Measurements from ENCODE around the gene GLI3. TPM values are rescaled to one million over a fixed set of nuclear protein-coding genes. Genes with fewer than 3 reads are reported as not detected.

Gene GLI3
- total and polyA plus RNA-seq, 12 donors = 1.1 to 18.0 (median 4.6) TPM

GRCh38 chr7:42164881-42165428 is 72.1 kb downstream of the GLI3 start:
- intact Hi-C loops (cut with DNase I) = no loop called here
- H3K9me3 ChIP-seq (replicated peaks in 1 of 3) = no peaks in the 10 kb centered on the region

GRCh38 chr7:42162560-42163325 is 74.3 kb downstream of the GLI3 start:
- no peak for DNase-seq
- Histone ChIP-seq H3K4me1 (replicated peaks in 1 of 2) (peaks cover 12 to 14% of the 10 kb centered on the region in 2 donors), H3K9me3 (replicated peaks in 1 of 3) (no peaks in the 10 kb centered on the region), H3K27ac (no peak overlapping the region), H3K36me3 (replicated peaks in 1 of 2) (no peaks in the 10 kb centered on the region), H3K27me3 (no peaks in the 10 kb centered on the region), H3K4me3 (no peak overlapping the region)
- intact Hi-C loops (cut with DNase I) = no loop called here
- TF ChIP-seq CTCF (IDR thresholded peaks at IDR 0.05) (no peak), POLR2A (IDR thresholded peaks at IDR 0.05) (no peak)
- 66 to 79% (median 77%) methylated on average over 7 of the region's 7 CpGs for WGBS, 4 donors

More at GRCh38 chr7:42164881-42165428, 72.1 kb downstream of the GLI3 start:
- Histone ChIP-seq H3K4me1 (replicated peaks in 1 of 2) (peaks cover 12 to 14% of the 10 kb centered on the region in 2 donors), H3K4me3 (no peak overlapping the region), H3K27me3 (no peaks in the 10 kb centered on the region), H3K27ac (no peak overlapping the region), H3K36me3 (replicated peaks in 1 of 2) (no peaks in the 10 kb centered on the region)
- TF ChIP-seq POLR2A (IDR thresholded peaks at IDR 0.05) = no peak
- no peak for TF ChIP-seq CTCF (IDR thresholded peaks at IDR 0.05)
- WGBS, 4 donors = 83 to 95% (median 94%) methylated on average over 5 of the region's 5 CpGs
- no peak for DNase-seq

- H3K27ac ChIP-seq = no peak overlapping the region
- H3K4me3 ChIP-seq = no peak overlapping the region
- H3K36me3 ChIP-seq (replicated peaks in 1 of 2) = no peaks in the 10 kb centered on the region
- 71 to 95% (median 80%) methylated on average over 2 of the region's 2 CpGs for WGBS, 4 donors
- DNase-seq = peak in 1 of 7 donors; percentile 23
- intact Hi-C loops (cut with DNase I) = no loop called here
- peaks cover 7 to 14% of the 10 kb centered on the region in 2 donors for H3K4me1 ChIP-seq (replicated peaks in 1 of 2)
- no peaks in the 10 kb centered on the region for H3K9me3 ChIP-seq (replicated peaks in 1 of 3)
- H3K27me3 ChIP-seq = no peaks in the 10 kb centered on the region
- TF ChIP-seq CTCF (IDR thresholded peaks at IDR 0.05) (no peak), POLR2A (IDR thresholded peaks at IDR 0.05) (no peak)
These were observed 75.3 kb downstream of the GLI3 start for GRCh38 chr7:42161719-42162118.

GRCh38 chr7:42161110-42161509 is 75.9 kb downstream of the GLI3 start:
- no peaks in the 10 kb centered on the region for H3K27me3 ChIP-seq
- H3K36me3 ChIP-seq (replicated peaks in 1 of 2) = no peaks in the 10 kb centered on the region
- no peaks in the 10 kb centered on the region for H3K9me3 ChIP-seq (replicated peaks in 1 of 3)
- DNase-seq = no peak
- WGBS, 4 donors = 66 to 67% (median 66%) methylated on average over 2 of the region's 2 CpGs
- no peak overlapping the region for H3K4me3 ChIP-seq
- no peak overlapping the region for H3K27ac ChIP-seq
- TF ChIP-seq CTCF (IDR thresholded peaks at IDR 0.05) = no peak
- no peak for TF ChIP-seq POLR2A (IDR thresholded peaks at IDR 0.05)
- intact Hi-C loops (cut with DNase I) = no loop called here
- peaks cover 7 to 14% of the 10 kb centered on the region in 2 donors for H3K4me1 ChIP-seq (replicated peaks in 1 of 2)

Measured in adrenal gland (tissue), 12 donors.